ENCODE data around the gene ANKDD1B.

ANKDD1B gene

DNA sequence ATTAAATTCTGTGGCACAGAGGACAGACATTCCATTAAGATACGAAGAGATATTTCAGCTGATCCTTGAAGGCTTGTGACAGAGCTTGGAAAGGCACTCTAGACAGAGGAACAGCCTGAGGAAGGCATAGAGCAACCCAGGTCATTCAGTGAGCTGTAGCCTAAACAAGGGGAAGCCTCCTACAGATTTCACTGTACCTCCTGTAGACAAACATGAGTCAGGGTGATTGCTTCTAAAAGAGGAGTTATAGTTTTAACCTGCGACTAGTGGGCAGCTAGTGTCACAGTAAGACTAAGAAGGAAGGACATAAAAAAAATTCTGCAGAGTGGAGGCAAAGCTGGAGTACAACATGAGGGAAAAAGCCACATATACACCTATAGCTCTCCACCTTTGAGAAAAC lies 43.5 kb upstream of the ANKDD1B start:
- Histone ChIP-seq H2AFZ (ENCODE audit: low read depth, low read length, severe bottlenecking) (no peak overlapping the region), H4K20me1 (ENCODE audit: low read depth, low read length) (no peaks in the 10 kb centered on the region), H3K9ac (ENCODE audit: low read length) (no peak overlapping the region), H3K4me2 (ENCODE audit: low read depth, low read length, poor library complexity, severe bottlenecking) (peak overlapping the region; percentile 11), H3K9me2 (replicated peaks; ENCODE audit: insufficient read depth, low read length) (no peaks in the 10 kb centered on the region), H3K27ac (ENCODE audit: low read depth, low read length) (no peak overlapping the region), H3K36me3 (ENCODE audit: low read length) (peaks cover 3% of the 10 kb centered on the region; the same call in 1 of the 2 replicates), H3K27me3 (ENCODE audit: low read length) (no peaks in the 10 kb centered on the region), H3K4me3 (ENCODE audit: insufficient read depth, low read length, poor library complexity, severe bottlenecking) (no peak overlapping the region), H3K79me2 (ENCODE audit: insufficient read depth, low read length) (peaks cover 5% of the 10 kb centered on the region; the same call in 1 of the 2 replicates), H3F3A (ENCODE audit: insufficient read depth) (no peaks in the 10 kb centered on the region), H3K9me3 (ENCODE audit: insufficient read depth, low read length) (no peaks in the 10 kb centered on the region)
- TF ChIP-seq EZH2phosphoT487 (conservative IDR thresholded peaks at IDR 0.05; ENCODE audit: low read length) = no peak
- TF ChIP-seq, protein P1, sequence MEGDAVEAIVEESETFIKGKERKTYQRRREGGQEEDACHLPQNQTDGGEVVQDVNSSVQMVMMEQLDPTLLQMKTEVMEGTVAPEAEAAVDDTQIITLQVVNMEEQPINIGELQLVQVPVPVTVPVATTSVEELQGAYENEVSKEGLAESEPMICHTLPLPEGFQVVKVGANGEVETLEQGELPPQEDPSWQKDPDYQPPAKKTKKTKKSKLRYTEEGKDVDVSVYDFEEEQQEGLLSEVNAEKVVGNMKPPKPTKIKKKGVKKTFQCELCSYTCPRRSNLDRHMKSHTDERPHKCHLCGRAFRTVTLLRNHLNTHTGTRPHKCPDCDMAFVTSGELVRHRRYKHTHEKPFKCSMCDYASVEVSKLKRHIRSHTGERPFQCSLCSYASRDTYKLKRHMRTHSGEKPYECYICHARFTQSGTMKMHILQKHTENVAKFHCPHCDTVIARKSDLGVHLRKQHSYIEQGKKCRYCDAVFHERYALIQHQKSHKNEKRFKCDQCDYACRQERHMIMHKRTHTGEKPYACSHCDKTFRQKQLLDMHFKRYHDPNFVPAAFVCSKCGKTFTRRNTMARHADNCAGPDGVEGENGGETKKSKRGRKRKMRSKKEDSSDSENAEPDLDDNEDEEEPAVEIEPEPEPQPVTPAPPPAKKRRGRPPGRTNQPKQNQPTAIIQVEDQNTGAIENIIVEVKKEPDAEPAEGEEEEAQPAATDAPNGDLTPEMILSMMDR (IDR thresholded peaks at IDR 0.05; ENCODE audit: insufficient read depth, low read length, poor library complexity, severe bottlenecking) = no peak

DNA sequence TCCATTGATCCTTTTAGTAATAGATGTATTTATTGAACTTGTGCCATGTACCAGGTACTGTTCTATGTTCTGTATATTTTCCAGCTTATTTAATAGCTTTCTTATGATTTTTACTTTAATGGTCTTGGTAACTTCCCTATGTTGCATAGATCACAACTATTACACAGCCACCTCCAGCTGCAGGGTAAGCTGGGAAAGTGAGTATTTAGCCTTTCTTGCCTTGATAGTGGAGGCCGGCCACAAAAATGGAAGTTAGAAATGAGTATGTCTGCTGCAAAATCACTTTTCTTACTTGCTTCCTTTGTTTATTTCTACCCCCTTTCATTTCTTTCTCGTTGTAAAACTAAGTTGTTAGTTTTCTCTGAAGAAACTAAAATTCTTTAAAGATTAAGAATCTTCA lies 43.1 kb upstream of the ANKDD1B start:
- Histone ChIP-seq H3K27ac (ENCODE audit: low read depth, low read length) (no peak overlapping the region), H3K4me2 (ENCODE audit: low read depth, low read length, poor library complexity, severe bottlenecking) (peak overlapping the region; percentile 0), H3K36me3 (ENCODE audit: low read length) (peaks cover 3% of the 10 kb centered on the region; the same call in 1 of the 2 replicates), H2AFZ (ENCODE audit: low read depth, low read length, severe bottlenecking) (no peak overlapping the region), H3K27me3 (ENCODE audit: low read length) (no peaks in the 10 kb centered on the region), H3K9me3 (ENCODE audit: insufficient read depth, low read length) (no peaks in the 10 kb centered on the region), H3K4me3 (ENCODE audit: insufficient read depth, low read length, poor library complexity, severe bottlenecking) (no peak overlapping the region), H3F3A (ENCODE audit: insufficient read depth) (no peaks in the 10 kb centered on the region), H4K20me1 (ENCODE audit: low read depth, low read length) (no peaks in the 10 kb centered on the region), H3K9ac (ENCODE audit: low read length) (no peak overlapping the region), H3K9me2 (replicated peaks; ENCODE audit: insufficient read depth, low read length) (no peaks in the 10 kb centered on the region), H3K79me2 (ENCODE audit: insufficient read depth, low read length) (peaks cover 5% of the 10 kb centered on the region; the same call in 1 of the 2 replicates)
- TF ChIP-seq EZH2phosphoT487 (conservative IDR thresholded peaks at IDR 0.05; ENCODE audit: low read length) = no peak
- TF ChIP-seq, protein P1 (IDR thresholded peaks at IDR 0.05; ENCODE audit: insufficient read depth, low read length, poor library complexity, severe bottlenecking) = no peak

DNA sequence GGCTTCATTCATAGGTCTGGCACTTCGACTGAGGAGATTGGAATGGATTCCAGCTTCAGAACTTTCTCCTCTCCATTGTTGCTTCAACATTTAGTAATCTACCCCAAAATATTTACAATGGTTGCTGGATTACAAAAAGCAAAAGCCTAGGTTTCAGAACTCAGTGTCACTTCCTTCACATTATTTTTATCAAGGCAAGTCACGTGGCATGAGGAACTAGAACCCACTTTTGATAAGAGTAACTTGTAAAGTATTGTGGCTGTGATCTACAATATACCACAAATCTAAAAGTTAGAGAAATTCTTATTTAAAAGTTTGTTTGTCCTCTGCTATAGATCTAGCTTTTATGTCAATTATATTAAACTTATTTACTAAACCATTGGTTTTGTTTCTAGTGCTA lies 39.7 kb upstream of the ANKDD1B start:
- no peaks in the 10 kb centered on the region for H3K9me3 ChIP-seq (ENCODE audit: insufficient read depth, low read length)
- no peak overlapping the region; the same call in 1 of the 2 replicates for H3K27ac ChIP-seq (ENCODE audit: low read depth, low read length)
- peaks cover 5% of the 10 kb centered on the region; the same call in 1 of the 2 replicates for H3K79me2 ChIP-seq (ENCODE audit: insufficient read depth, low read length)
- no peaks in the 10 kb centered on the region for H3K27me3 ChIP-seq (ENCODE audit: low read length)
- no peak overlapping the region for H3K4me3 ChIP-seq (ENCODE audit: insufficient read depth, low read length, poor library complexity, severe bottlenecking)
- peak overlapping the region; percentile 29 for H3K4me2 ChIP-seq (ENCODE audit: low read depth, low read length, poor library complexity, severe bottlenecking)
- peaks cover 3% of the 10 kb centered on the region; the same call in 1 of the 2 replicates for H3K36me3 ChIP-seq (ENCODE audit: low read length)
- H3K9me2 ChIP-seq (replicated peaks; ENCODE audit: insufficient read depth, low read length) = no peaks in the 10 kb centered on the region
- no peaks in the 10 kb centered on the region for H4K20me1 ChIP-seq (ENCODE audit: low read depth, low read length)
- peaks cover 10% of the 10 kb centered on the region; the same call in 1 of the 2 replicates for H3F3A ChIP-seq (ENCODE audit: insufficient read depth)
- no peak overlapping the region for H3K9ac ChIP-seq (ENCODE audit: low read length)
- TF ChIP-seq EZH2phosphoT487 (conservative IDR thresholded peaks at IDR 0.05; ENCODE audit: low read length) = no peak
- TF ChIP-seq, protein P1 (IDR thresholded peaks at IDR 0.05; ENCODE audit: insufficient read depth, low read length, poor library complexity, severe bottlenecking) = no peak
- no peak overlapping the region for H2AFZ ChIP-seq (ENCODE audit: low read depth, low read length, severe bottlenecking)

Data from SU-DHL-6 (cell line).